Endothelial cell of umbilical vein (primary cell): ENCODE data around the gene WWC1. TPM values are rescaled to one million over a fixed set of nuclear protein-coding genes. Genes with fewer than 3 reads are reported as not detected.

Source experiments
- BruUV-seq: library from RNA; stranded (reverse); fragments of 400-500 nt; replicated peaks from 2 replicates; lab custom pipeline; 2021; lab: Mats Ljungman, UMichigan
- CTCF ChIA-PET: fragments of 300-600, 350-600 bp; sonication (Branson Sonifier 250); formaldehyde crosslinking; loops from one replicate; lab custom pipeline; 2021; ENCODE audit warnings: antibody characterized with exemption, inconsistent platforms; lab: Charles Lee
- POLR2A ChIA-PET: fragments of 300-600, 350-600 bp; sonication (Branson Sonifier 250); formaldehyde crosslinking; loops from one replicate; lab custom pipeline; 2021; ENCODE audit warnings: antibody characterized with exemption, inconsistent platforms; lab: Charles Lee
- DNase-seq: peaks from one replicate; pipeline ENCODE4 v3.0.0-alpha.2; 2011; ENCODE audit warnings: low read depth, low spot score
- FAIRE-seq: peaks from 2 replicates; lab custom pipeline; 2011; peaks lifted over from hg19 to GRCh38; lab: Jason Lieb, UNC
- H2AFZ ChIP-seq: 2 replicates; pipeline ENCODE4 v1.6.0; 2012; ENCODE audit warnings: low read depth, low read length, control low read depth, inconsistent platforms
- H3K27ac ChIP-seq: 2 replicates; pipeline ENCODE4 v1.5.1; 2011; ENCODE audit warnings: low read depth, mild to moderate bottlenecking, control low read depth, low read length, moderate library complexity; ENCODE audit not compliant: insufficient read depth
- H3K27me3 ChIP-seq, 2 experiments: 2 replicates each; pipeline versions ENCODE4 v1.6.0 to v1.6.1; 2011; ENCODE audit warnings: low read length in 2 of 2, mixed read lengths in 1 of 2; ENCODE audit not compliant: control insufficient read depth in 2 of 2, insufficient read depth in 2 of 2
- H3K36me3 ChIP-seq, 2 experiments: 2 replicates in 1 of 2; 3 replicates in 1 of 2; pipeline ENCODE4 v1.5.1; 2011; ENCODE audit warnings: low read length in 2 of 2, mild to moderate bottlenecking in 1 of 2, moderate library complexity in 1 of 2; ENCODE audit not compliant: control insufficient read depth in 2 of 2, insufficient read depth in 2 of 2; ENCODE audit errors: extremely low read depth in 1 of 2
- H3K4me1 ChIP-seq: 3 replicates; pipeline ENCODE4 v1.5.1; 2011; ENCODE audit warnings: mild to moderate bottlenecking, low read length; ENCODE audit not compliant: control insufficient read depth, insufficient read depth; ENCODE audit errors: extremely low read depth
- H3K4me2 ChIP-seq: 2 replicates; pipeline ENCODE4 v1.6.1; 2011; ENCODE audit warnings: low read length, control low read depth, mixed read lengths; ENCODE audit not compliant: insufficient read depth
- H3K4me3 ChIP-seq, 3 experiments: fragments of 200-600 bp in 1 of 3; sonication (generic), shearing (Covaris generic) in 1 of 3; replicated peaks in 1 of 3; 2 replicates each; pipeline ENCODE4 v1.5.1; 2011 to 2016; ENCODE audit warnings: control low read depth in 3 of 3, low read length in 3 of 3, mild to moderate bottlenecking in 2 of 3, inconsistent platforms in 1 of 3, low read depth in 1 of 3, moderate library complexity in 1 of 3; ENCODE audit not compliant: insufficient read depth in 1 of 3
- H3K79me2 ChIP-seq: 2 replicates; pipeline ENCODE4 v1.6.0; 2012; ENCODE audit warnings: low read length, inconsistent platforms; ENCODE audit not compliant: control insufficient read depth, insufficient read depth
- H3K9ac ChIP-seq: replicated peaks from 2 replicates; pipeline ENCODE3; 2011; ENCODE audit warnings: low read length, control low read depth; ENCODE audit not compliant: insufficient read depth; ENCODE audit errors: extremely low read depth
- H3K9me1 ChIP-seq: replicated peaks from 3 replicates; pipeline ENCODE4 v1.6.0; 2011; ENCODE audit warnings: mild to moderate bottlenecking, low read length; ENCODE audit not compliant: control insufficient read depth, insufficient read depth; ENCODE audit errors: extremely low read depth
- H3K9me3 ChIP-seq: replicated peaks from 2 replicates; pipeline ENCODE4 v1.5.1; 2012; ENCODE audit warnings: low read length, inconsistent platforms; ENCODE audit not compliant: control insufficient read depth, insufficient read depth
- H4K20me1 ChIP-seq: replicated peaks from 2 replicates; pipeline ENCODE3; 2011; ENCODE audit warnings: mild to moderate bottlenecking, low read length; ENCODE audit not compliant: control insufficient read depth, insufficient read depth; ENCODE audit errors: extremely low read depth
- EZH2 ChIP-seq: IDR thresholded peaks from 2 replicates; pipeline ENCODE4 v1.6.1; 2012; ENCODE audit warnings: borderline replicate concordance, low read depth, mild to moderate bottlenecking, moderate library complexity, low read length, inconsistent platforms; ENCODE audit not compliant: severe bottlenecking
- FOS ChIP-seq: IDR thresholded peaks from 2 replicates; pipeline ENCODE4 v1.6.1; 2011; ENCODE audit warnings: mild to moderate bottlenecking, low read length, moderate library complexity, borderline replicate concordance; ENCODE audit not compliant: insufficient read depth
- GATA2 ChIP-seq: IDR thresholded peaks from 2 replicates; pipeline ENCODE4 v1.7.0; 2011; ENCODE audit warnings: low read depth, mild to moderate bottlenecking, moderate library complexity, mixed read lengths, low read length; ENCODE audit not compliant: insufficient read length, insufficient read depth
- JUN ChIP-seq: IDR thresholded peaks from 2 replicates; pipeline ENCODE4 v1.6.1; 2011; ENCODE audit warnings: borderline replicate concordance, low read depth; ENCODE audit not compliant: insufficient read length, insufficient read depth
- MYC ChIP-seq: IDR thresholded peaks from one replicate; pipeline ENCODE4 v1.6.1; 2011; ENCODE audit warnings: mild to moderate bottlenecking, low read depth, low read length
- POLR2A ChIP-seq: IDR thresholded peaks from 2 replicates; pipeline ENCODE4 v1.6.1; 2012; ENCODE audit warnings: low read depth, mild to moderate bottlenecking, control low read depth, low read length
- POLR2AphosphoS5 ChIP-seq: IDR thresholded peaks from 2 replicates; pipeline ENCODE4 v1.6.1; 2012; ENCODE audit warnings: low read depth, mild to moderate bottlenecking, control low read depth, low read length, moderate library complexity; ENCODE audit not compliant: insufficient read depth
- dilution Hi-C: fragments of 300-500 bp; cut with MboI; formaldehyde crosslinking; loops from one replicate; pipeline ENCODE4 v1.15.0; 2019; ENCODE audit warnings: low sequenced_read_pairs; ENCODE audit not compliant: extremely low pct_ligation_motif_present
- intact Hi-C: fragments of 100-400 bp; cut with micrococcal nuclease; formaldehyde crosslinking; loops from one replicate; pipeline ENCODE4 v1.10.0; 2022
- polyA plus RNA-seq, 4 experiments: library from polyadenylated mRNA; depleted of rRNA in 3 of 4; stranded (reverse) in 3 of 4; unstranded in 1 of 4; fragments of >200 nt; gene quantifications; 2 replicates each; pipeline versions ENCODE4 v1.2.1 to v1.2.3, GENCODE V29; 2011 to 2012; ENCODE audit warnings: missing spikeins in 1 of 4
- total RNA-seq: library from RNA; stranded (reverse); gene quantifications from 2 replicates; pipeline ENCODE4 v1.2.3, GENCODE V29; 2021
- TF ChIP-seq, protein P1 (sequence below): IDR thresholded peaks from 2 replicates; pipeline ENCODE4 v1.6.1; 2011; ENCODE audit not compliant: insufficient read depth, insufficient read length
- TF ChIP-seq, protein P2 (sequence below), 2 donors: IDR thresholded peaks; 1 replicate in 1 of 2; 2 replicates in 1 of 2; pipeline ENCODE4 v1.5.1; 2011; ENCODE audit warnings: low read length in 2 of 2, mild to moderate bottlenecking in 2 of 2, moderate library complexity in 2 of 2, control low read depth in 1 of 2, inconsistent platforms in 1 of 2, low read depth in 1 of 2; ENCODE audit not compliant: insufficient read depth in 1 of 2; ENCODE audit errors: extremely low read depth in 1 of 2

WWC1 gene
- total and polyA plus RNA-seq, 2 donors (not counting 3 experiments of a cell fraction or from before 2014, with no cell fraction given): 0.03 to 0.91 TPM

DNA sequence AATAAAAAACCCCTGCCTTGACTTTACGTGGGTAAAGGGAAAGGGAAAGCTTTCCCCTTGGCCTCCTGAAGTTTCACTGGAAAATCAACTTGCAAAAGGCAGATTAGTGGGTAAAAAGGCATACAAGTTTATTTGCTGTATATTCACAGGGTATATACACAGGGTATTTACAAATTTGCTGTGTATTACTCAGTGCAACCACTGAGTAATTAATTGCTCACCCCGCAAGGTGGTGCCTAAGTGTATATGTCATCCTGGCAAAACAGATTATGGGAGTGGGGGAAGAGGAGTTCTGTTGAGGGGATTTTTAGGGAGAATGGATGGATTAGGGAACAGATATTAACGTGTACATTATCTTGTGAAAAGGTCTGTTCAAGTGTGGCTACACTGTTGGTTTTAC lies 187.7 kb downstream of the WWC1 start:
- Histone ChIP-seq H3K9me3 (no peaks in the 10 kb centered on the region), H2AFZ (no peak overlapping the region), H3K9me1 (no peaks in the 10 kb centered on the region), H3K27me3 (no peaks in the 10 kb centered on the region), H3K4me1 (no peaks in the 10 kb centered on the region), H3K36me3 (no peaks in the 10 kb centered on the region), H3K9ac (no peak overlapping the region), H3K4me2 (no peak overlapping the region), H3K79me2 (no peaks in the 10 kb centered on the region), H4K20me1 (no peaks in the 10 kb centered on the region), H3K4me3 (no peak overlapping the region), H3K27ac (no peak overlapping the region)
- CTCF ChIA-PET: no interaction called here
- no peak for DNase-seq
- BruUV-seq: no TSS peak
- TF ChIP-seq POLR2A: no peak
- TF ChIP-seq, protein P1, sequence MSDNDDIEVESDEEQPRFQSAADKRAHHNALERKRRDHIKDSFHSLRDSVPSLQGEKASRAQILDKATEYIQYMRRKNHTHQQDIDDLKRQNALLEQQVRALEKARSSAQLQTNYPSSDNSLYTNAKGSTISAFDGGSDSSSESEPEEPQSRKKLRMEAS: no peak
- TF ChIP-seq FOS: no peak
- no peak for TF ChIP-seq MYC
- TF ChIP-seq EZH2: no peak
- TF ChIP-seq POLR2AphosphoS5: no peak
- TF ChIP-seq GATA2: no peak
- TF ChIP-seq, protein P2, sequence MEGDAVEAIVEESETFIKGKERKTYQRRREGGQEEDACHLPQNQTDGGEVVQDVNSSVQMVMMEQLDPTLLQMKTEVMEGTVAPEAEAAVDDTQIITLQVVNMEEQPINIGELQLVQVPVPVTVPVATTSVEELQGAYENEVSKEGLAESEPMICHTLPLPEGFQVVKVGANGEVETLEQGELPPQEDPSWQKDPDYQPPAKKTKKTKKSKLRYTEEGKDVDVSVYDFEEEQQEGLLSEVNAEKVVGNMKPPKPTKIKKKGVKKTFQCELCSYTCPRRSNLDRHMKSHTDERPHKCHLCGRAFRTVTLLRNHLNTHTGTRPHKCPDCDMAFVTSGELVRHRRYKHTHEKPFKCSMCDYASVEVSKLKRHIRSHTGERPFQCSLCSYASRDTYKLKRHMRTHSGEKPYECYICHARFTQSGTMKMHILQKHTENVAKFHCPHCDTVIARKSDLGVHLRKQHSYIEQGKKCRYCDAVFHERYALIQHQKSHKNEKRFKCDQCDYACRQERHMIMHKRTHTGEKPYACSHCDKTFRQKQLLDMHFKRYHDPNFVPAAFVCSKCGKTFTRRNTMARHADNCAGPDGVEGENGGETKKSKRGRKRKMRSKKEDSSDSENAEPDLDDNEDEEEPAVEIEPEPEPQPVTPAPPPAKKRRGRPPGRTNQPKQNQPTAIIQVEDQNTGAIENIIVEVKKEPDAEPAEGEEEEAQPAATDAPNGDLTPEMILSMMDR (IDR thresholded peaks at IDR 0.05; ENCODE audit: extremely low read depth in 1 of 2, insufficient read depth in 1 of 2, low read depth in 1 of 2, low read length in 2 of 2): no peak
- no peak for TF ChIP-seq JUN
- no peak for FAIRE-seq
- POLR2A ChIA-PET: no interaction called here
- intact Hi-C loops: no loop called here
- dilution Hi-C loops: no loop called here
